Glomerular endothelial cell (primary cell): ENCODE data around the gene GRIK4. TPM values are rescaled to one million over a fixed set of nuclear protein-coding genes. Genes with fewer than 3 reads are reported as not detected.

Experiments
- DNase-seq: peaks from one replicate; pipeline ENCODE4 v3.0.0-alpha.2; 2011; ENCODE audit warnings: low read depth, low spot score; ENCODE audit errors: extremely low read depth
- total RNA-seq: library from RNA; depleted of rRNA; stranded (reverse); fragments of >200 nt; gene quantifications from 2 replicates; pipeline ENCODE4 v1.2.3, GENCODE V29; 2015

The GRIK4 gene
- total RNA-seq, 1 donor from 2014 or later: 0.06 TPM

- DNase-seq: no peak
These were observed 385.1 kb downstream of the GRIK4 start for GRCh38 chr11:120896687-120897086.

- no peak for DNase-seq
These were observed 387.0 kb downstream of the GRIK4 start for GRCh38 chr11:120898568-120898967.

GRCh38 chr11:120899720-120900119 lies 388.2 kb downstream of the GRIK4 start:
- no peak for DNase-seq

DNA sequence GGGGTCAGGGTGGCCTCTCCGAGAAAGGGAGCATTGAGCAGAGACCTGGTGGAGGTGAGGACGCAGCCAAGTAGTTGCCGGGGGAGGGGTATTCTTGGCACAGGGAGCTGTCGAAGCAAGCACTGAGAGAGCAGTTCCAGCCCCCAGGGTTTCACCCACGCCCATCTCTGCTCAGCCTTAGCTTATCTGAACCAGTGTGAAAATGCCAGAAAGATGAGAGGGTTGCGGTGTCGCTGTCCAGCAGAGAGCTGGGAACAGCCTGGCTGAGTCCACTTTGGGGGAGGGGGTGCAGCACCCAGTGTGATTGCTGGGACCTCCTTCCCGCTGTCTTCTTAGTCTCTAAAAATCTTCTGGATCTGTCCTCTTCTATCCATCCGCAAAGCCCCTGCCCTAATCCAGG lies 389.1 kb downstream of the GRIK4 start:
- no peak for DNase-seq

- no peak for DNase-seq
These were observed 392.1 kb downstream of the GRIK4 start for GRCh38 chr11:120903686-120904085.

DNA sequence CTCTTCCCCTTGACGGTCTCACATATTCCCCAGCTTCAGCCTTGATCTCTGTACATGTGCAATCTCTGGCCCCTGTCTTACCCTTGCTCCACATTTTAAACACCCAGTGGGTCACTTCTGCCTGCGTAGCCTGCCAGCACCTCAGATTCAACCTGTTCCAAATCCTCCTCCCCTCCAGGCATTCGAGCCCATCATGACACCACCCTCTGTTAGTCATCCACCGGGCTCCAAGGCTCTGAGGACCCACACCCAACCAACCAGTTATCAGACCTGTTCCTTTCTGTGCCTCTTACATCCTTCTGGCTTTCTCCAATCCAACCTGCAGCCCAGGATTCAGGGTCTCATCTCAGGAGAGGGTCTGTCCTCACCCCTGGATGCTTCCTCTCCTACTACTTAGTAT lies 392.6 kb downstream of the GRIK4 start:
- DNase-seq: no peak

DNA sequence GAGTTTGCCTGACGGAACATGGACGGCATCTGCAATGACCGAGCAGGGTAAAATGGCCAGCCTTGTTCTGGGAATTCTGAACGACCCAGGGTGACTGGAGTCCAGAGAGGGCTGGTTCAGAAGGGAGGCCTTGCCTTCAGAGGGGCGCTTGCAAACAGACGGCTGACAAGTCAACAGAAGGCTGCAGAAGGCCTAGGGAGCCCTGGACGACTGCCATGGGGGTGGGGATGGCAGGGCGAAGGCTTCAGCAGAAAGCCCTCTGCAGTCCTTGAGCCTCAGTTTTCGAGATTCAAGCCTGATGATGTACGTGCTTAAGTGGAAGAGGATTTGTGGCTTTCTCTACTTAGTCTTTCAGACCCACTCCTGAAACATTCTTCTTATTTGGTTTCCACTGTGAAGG lies 395.2 kb downstream of the GRIK4 start:
- no peak for DNase-seq

- DNase-seq: no peak
These were observed 396.4 kb downstream of the GRIK4 start for GRCh38 chr11:120907971-120908370.

DNA sequence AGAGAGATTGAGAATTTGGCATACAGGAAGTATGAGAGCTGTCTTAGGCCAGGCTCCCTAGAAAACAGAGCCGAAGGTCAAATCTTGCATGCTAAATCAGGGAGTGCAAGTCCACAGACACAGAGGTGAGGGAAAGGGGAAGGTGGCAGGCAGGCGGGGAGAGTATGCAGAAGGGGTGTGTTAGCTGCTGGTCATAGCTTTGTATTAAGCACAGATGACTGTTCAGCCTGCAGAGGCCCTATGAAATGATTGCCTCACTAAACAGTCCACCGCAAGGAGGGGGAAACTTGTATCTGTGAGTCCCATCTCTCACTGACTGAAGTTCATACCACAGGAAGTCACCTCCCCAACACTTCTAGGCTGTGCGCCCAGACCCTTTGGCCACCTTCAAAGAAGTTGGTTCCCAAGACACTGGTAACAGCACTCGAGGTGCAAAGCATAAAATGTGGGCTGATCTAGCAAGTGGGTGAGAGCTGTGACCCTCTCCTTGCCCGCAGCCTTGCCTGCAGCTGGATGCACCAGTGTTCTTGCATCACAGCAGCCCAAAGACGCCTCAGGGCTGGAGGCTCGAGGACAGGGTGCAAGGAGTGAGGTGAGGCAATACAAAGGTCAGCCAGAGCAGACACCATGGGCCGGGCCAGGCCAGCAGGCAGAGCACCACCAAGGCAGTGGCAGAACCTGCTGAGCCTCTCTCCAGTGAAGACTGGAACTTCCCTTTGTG lies 397.1 kb downstream of the GRIK4 start:
- DNase-seq: no peak

DNA sequence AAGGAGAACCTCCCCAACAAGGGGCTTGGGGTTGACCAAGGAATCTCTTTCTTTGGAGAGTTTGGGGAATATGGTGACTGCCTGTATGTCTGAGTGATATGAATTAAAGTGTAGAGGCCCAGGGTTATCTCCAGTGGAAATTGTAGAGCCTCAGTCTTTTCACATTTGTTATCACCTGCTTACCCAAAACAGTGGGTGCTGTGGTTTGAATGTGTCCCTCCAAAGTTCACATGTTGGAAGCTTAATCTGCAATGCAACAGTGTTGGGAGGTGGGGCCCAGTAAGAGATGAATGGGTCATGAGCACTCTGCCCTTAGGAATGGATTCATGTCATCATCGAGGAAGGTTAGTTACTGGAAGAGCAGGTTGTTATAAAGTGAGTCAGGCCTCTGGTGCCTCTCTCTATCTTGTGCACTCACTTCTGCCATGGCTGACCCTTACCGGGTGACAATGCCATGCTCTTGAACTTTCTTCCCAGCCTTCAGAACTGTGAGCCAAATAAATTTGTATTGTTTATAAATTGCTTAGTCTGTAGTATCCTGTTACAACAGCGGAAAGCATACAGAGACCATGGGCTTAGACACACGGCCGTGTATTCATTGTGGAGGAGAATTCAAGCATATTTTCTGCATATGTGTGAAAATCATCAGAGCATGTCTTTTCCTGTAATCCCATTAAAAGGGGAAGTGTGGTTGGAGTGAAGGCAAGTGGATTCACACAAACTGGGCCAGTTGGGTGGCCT lies 398.3 kb downstream of the GRIK4 start:
- DNase-seq: no peak

GRCh38 chr11:120911943-120912342 lies 400.4 kb downstream of the GRIK4 start:
- DNase-seq: no peak

- DNase-seq: peak; percentile 3
These were observed 401.0 kb downstream of the GRIK4 start for GRCh38 chr11:120912504-120912903.

DNA sequence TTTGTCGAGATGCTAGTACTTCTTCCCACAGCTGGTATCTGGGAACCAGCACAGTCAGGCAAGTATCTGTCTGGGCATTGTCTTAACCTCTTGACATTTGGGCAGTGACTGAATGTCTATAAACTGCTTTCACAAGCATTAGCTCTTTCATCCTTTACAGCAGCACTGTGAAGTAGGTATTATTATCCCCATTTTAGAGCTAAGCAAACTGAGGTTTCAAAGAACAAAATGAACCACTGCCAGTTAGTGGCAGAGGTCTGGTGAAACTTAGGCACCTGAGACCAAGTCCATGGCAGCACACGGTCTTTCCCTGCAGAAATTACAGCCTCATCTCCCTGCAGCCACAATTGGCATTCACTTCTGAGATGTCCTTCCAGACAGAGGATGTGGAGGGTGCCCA lies 401.4 kb downstream of the GRIK4 start:
- no peak for DNase-seq

GRCh38 chr11:120914021-120914420 lies 402.5 kb downstream of the GRIK4 start:
- no peak for DNase-seq

- DNase-seq: no peak
These were observed 403.1 kb downstream of the GRIK4 start for GRCh38 chr11:120914601-120915000.

GRCh38 chr11:120917559-120918239 lies 406.2 kb downstream of the GRIK4 start:
- no peak for DNase-seq

DNA sequence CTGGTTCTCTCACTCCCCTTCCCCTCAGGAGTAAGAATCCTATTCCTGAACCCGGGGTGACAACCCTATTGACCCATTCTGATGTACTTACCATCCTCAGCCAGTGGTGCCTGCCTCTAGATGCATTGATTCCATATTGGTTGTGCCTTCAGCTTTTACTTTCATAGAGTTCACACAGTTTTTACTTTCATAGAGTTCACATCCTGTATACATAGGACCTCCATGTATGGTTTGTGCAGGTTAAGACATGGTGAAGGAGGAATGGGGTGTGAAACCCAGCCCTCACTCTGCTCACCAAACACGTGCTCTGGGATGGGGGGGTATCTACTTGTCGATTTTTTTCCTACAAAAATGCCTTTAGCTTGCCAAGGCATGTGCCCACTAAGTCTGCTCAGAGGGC lies 406.7 kb downstream of the GRIK4 start:
- no peak for DNase-seq

- DNase-seq: no peak
These were observed 407.5 kb downstream of the GRIK4 start for GRCh38 chr11:120919045-120919444.

GRCh38 chr11:120919566-120919965 lies 408.0 kb downstream of the GRIK4 start:
- DNase-seq: no peak

GRCh38 chr11:120923866-120924508 lies 412.4 kb downstream of the GRIK4 start:
- DNase-seq: no peak

GRCh38 chr11:120925944-120926343 lies 414.4 kb downstream of the GRIK4 start:
- no peak for DNase-seq
